PC-3 (cell line): Measurements from ENCODE around the gene ZG16. TPM values are rescaled to one million over a fixed set of nuclear protein-coding genes. Genes with fewer than 3 reads are reported as not detected.

Experiments
- ATAC-seq: fragments of 200-7000 bp; cut with Tn5 transposase; 2 replicates; pipeline ENCODE4 v1.9.1; 2020; ENCODE audit warnings: mild to moderate bottlenecking, moderate library complexity
- BruUV-seq: library from RNA; stranded (reverse); fragments of 400-500 nt; replicated peaks from 2 replicates; lab custom pipeline; 2021; lab: Mats Ljungman, UMichigan
- CTCF ChIA-PET: fragments of 300-600 bp; sonication (Branson Sonifier 250); formaldehyde crosslinking; loops from one replicate; lab custom pipeline; 2022; ENCODE audit warnings: antibody characterized with exemption; lab: Charles Lee
- POLR2A ChIA-PET: fragments of 300-600 bp; sonication (Branson Sonifier 250); formaldehyde crosslinking; loops from one replicate; lab custom pipeline; 2022; ENCODE audit warnings: antibody characterized with exemption; ENCODE audit not compliant: unreplicated experiment; lab: Charles Lee
- DNase-seq: peaks from one replicate; pipeline ENCODE4 v3.0.0-alpha.2; 2015
- H2AFZ ChIP-seq: fragments of 300-600 bp; sonication (generic); 2 replicates; pipeline ENCODE4 v1.6.0; 2016; ENCODE audit warnings: antibody characterized with exemption, low read length
- H3F3A ChIP-seq: fragments of 300-600 bp; sonication (generic); one replicate; pipeline ENCODE4 v1.6.0; 2017; ENCODE audit warnings: antibody characterized with exemption, low read length, control low read depth, mild to moderate bottlenecking; ENCODE audit not compliant: unreplicated experiment
- H3K27ac ChIP-seq: fragments of 300-600 bp; sonication (generic); 2 replicates; pipeline ENCODE4 v1.5.1; 2016; ENCODE audit warnings: mild to moderate bottlenecking, low read length
- H3K27me3 ChIP-seq: fragments of 300-600 bp; sonication (generic); 2 replicates; pipeline ENCODE4 v1.6.1; 2016; ENCODE audit warnings: low read length, mixed read lengths
- H3K36me3 ChIP-seq: fragments of 300-600 bp; sonication (generic); 2 replicates; pipeline ENCODE4 v1.6.1; 2016; ENCODE audit warnings: low read depth, mixed run types, low read length, mixed read lengths
- H3K4me1 ChIP-seq: fragments of 300-600 bp; sonication (generic); 2 replicates; pipeline ENCODE4 v1.5.1; 2016; ENCODE audit warnings: low read length; ENCODE audit not compliant: insufficient read depth
- H3K4me2 ChIP-seq: fragments of 300-600 bp; sonication (generic); 2 replicates; pipeline ENCODE4 v1.6.0; 2016; ENCODE audit warnings: low read length
- H3K4me3 ChIP-seq: fragments of 300-600 bp; sonication (generic); 2 replicates; pipeline ENCODE4 v1.5.1; 2016; ENCODE audit warnings: mild to moderate bottlenecking, low read length, mixed read lengths
- H3K79me2 ChIP-seq: fragments of 300-600 bp; sonication (generic); 2 replicates; pipeline ENCODE4 v1.6.1; 2017; ENCODE audit warnings: low read length, mixed read lengths
- H3K9ac ChIP-seq: fragments of 300-600 bp; sonication (generic); 2 replicates; pipeline ENCODE4 v1.6.0; 2016; ENCODE audit warnings: mild to moderate bottlenecking, low read length
- H3K9me2 ChIP-seq: fragments of 300-600 bp; sonication (generic); replicated peaks from 2 replicates; pipeline ENCODE4 v1.6.1; 2016; ENCODE audit warnings: mixed run types, low read length, mixed read lengths
- H3K9me3 ChIP-seq: fragments of 300-600 bp; sonication (generic); 2 replicates; pipeline ENCODE4 v1.6.1; 2016; ENCODE audit warnings: low read length, mixed read lengths
- H4K20me1 ChIP-seq: fragments of 300-600 bp; sonication (generic); 2 replicates; pipeline ENCODE4 v1.6.1; 2016; ENCODE audit warnings: low read length, mixed read lengths
- EZH2 ChIP-seq: fragments of 300-600 bp; sonication (generic); IDR thresholded peaks from one replicate; pipeline ENCODE4 v1.6.1; 2017; ENCODE audit warnings: antibody characterized with exemption, mild to moderate bottlenecking, low read length; ENCODE audit not compliant: unreplicated experiment
- EZH2phosphoT487 ChIP-seq: fragments of 300-600 bp; sonication (generic); IDR thresholded peaks from 2 replicates; pipeline ENCODE4 v1.6.1; 2018; ENCODE audit warnings: mild to moderate bottlenecking, antibody characterized with exemption, low read length, borderline replicate concordance
- intact Hi-C: fragments of 100-400 bp; cut with micrococcal nuclease; formaldehyde crosslinking; loops from 2 replicates; pipeline ENCODE4 v1.9.0; 2023
- total RNA-seq: library from RNA; depleted of rRNA; stranded (reverse); fragments of >200 nt; gene quantifications from 2 replicates; pipeline ENCODE4 v1.2.3, GENCODE V29; 2014
- TF ChIP-seq, protein P1 (sequence below): fragments of 300-600 bp; sonication (generic); conservative IDR thresholded peaks from 2 replicates; pipeline ENCODE4 v1.5.1; 2017; ENCODE audit warnings: antibody characterized with exemption, low read depth, mild to moderate bottlenecking, low read length

The ZG16 gene
- total RNA-seq, 1 experiment from 2014 or later: not detected

DNA sequence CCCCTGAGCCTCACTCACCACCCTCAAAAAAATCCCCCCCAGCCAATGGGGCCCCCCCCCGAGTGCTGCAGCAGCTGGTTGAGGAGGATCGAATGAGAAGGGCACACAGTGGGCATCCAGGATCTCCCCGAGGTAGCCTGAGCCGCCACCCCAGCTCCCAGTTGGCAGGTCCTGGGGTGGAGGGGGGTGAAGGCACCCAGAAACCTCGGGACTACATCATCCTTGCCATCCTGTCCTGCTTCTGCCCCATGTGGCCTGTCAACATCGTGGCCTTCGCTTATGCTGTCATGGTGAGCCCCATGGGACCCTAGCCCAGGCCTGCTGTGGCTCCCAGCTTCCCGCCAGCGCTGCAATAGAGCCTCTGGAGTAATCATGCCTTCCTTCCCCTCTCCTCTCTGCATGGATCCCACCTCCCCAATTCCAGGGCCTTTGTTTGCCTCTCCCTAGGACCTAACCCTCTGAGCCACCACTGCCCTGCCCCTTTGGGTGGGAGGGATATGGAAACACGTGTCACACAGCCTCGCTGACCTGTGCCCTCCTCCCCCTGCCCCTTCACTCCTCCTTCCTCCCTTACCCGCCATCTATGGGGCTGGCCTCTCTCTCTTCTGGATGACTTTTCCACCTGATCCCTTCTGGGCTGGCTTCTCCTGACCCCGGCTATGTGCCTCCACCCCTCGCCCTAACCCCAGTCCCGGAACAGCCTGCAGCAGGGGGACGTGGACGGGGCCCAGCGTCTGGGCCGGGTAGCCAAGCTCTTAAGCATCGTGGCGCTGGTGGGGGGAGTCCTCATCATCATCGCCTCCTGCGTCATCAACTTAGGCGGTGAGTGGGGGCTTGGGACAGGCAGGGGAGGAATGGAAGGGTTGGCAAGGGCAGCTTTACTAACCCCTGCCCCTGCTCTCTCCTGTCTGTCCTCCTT is 35.8 kb downstream of the ZG16 start:
- no peak for ATAC-seq
- DNase-seq: no peak
- Histone ChIP-seq H4K20me1 (no peaks in the 10 kb centered on the region), H3K9ac (no peak overlapping the region), H3K27me3 (no peaks in the 10 kb centered on the region), H3K4me1 (peaks cover 44% of the 10 kb centered on the region), H3K9me3 (no peaks in the 10 kb centered on the region), H3K27ac (no peak overlapping the region), H3K79me2 (peaks cover 40% of the 10 kb centered on the region), H3K4me3 (no peak overlapping the region), H3K4me2 (no peak overlapping the region), H3K9me2 (no peaks in the 10 kb centered on the region), H3F3A (peaks cover 3% of the 10 kb centered on the region), H2AFZ (no peak overlapping the region), H3K36me3 (no peaks in the 10 kb centered on the region; the same call in none of the 2 replicates)
- intact Hi-C loops: no loop called here
- CTCF ChIA-PET: no interaction called here
- BruUV-seq: no TSS peak
- TF ChIP-seq, protein P1, sequence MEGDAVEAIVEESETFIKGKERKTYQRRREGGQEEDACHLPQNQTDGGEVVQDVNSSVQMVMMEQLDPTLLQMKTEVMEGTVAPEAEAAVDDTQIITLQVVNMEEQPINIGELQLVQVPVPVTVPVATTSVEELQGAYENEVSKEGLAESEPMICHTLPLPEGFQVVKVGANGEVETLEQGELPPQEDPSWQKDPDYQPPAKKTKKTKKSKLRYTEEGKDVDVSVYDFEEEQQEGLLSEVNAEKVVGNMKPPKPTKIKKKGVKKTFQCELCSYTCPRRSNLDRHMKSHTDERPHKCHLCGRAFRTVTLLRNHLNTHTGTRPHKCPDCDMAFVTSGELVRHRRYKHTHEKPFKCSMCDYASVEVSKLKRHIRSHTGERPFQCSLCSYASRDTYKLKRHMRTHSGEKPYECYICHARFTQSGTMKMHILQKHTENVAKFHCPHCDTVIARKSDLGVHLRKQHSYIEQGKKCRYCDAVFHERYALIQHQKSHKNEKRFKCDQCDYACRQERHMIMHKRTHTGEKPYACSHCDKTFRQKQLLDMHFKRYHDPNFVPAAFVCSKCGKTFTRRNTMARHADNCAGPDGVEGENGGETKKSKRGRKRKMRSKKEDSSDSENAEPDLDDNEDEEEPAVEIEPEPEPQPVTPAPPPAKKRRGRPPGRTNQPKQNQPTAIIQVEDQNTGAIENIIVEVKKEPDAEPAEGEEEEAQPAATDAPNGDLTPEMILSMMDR: no peak
- no peak for TF ChIP-seq EZH2
- TF ChIP-seq EZH2phosphoT487: no peak
- POLR2A ChIA-PET: no interaction called here

DNA sequence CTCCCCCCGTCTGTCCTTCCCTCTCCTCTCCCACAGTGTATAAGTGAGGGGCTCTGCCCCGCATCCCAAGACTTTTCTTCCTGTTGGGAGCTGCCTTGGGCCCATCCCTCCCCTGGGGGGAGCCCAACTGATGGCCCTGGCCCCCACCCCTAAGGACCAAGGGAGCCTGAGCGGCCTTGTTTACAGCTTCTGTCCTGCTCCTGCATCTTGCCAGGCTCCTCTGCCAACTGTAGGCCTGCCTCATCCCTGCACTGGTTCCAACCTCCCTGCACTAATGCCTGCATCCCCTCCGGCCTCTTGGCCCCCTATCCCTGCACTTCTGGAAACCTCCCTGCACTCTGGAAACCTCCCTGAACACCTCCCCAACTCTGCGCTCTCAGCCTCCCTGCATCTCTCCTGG is 36.5 kb downstream of the ZG16 start:
- ATAC-seq: no peak
- POLR2A ChIA-PET: no interaction called here
- no peaks in the 10 kb centered on the region for H4K20me1 ChIP-seq
- peaks cover 3% of the 10 kb centered on the region for H3F3A ChIP-seq
- DNase-seq: no peak
- peaks cover 34% of the 10 kb centered on the region for H3K79me2 ChIP-seq
- H3K27me3 ChIP-seq: no peaks in the 10 kb centered on the region
- no peaks in the 10 kb centered on the region for H3K9me2 ChIP-seq
- H3K4me3 ChIP-seq: no peak overlapping the region
- no peak overlapping the region for H3K27ac ChIP-seq
- CTCF ChIA-PET: no interaction called here
- no TSS peak for BruUV-seq
- TF ChIP-seq EZH2phosphoT487: no peak
- no peak overlapping the region for H2AFZ ChIP-seq
- no peak overlapping the region for H3K4me2 ChIP-seq
- intact Hi-C loops: no loop called here
- H3K36me3 ChIP-seq: no peaks in the 10 kb centered on the region; the same call in none of the 2 replicates
- peaks cover 43% of the 10 kb centered on the region for H3K4me1 ChIP-seq
- no peak overlapping the region for H3K9ac ChIP-seq
- no peaks in the 10 kb centered on the region for H3K9me3 ChIP-seq

DNA sequence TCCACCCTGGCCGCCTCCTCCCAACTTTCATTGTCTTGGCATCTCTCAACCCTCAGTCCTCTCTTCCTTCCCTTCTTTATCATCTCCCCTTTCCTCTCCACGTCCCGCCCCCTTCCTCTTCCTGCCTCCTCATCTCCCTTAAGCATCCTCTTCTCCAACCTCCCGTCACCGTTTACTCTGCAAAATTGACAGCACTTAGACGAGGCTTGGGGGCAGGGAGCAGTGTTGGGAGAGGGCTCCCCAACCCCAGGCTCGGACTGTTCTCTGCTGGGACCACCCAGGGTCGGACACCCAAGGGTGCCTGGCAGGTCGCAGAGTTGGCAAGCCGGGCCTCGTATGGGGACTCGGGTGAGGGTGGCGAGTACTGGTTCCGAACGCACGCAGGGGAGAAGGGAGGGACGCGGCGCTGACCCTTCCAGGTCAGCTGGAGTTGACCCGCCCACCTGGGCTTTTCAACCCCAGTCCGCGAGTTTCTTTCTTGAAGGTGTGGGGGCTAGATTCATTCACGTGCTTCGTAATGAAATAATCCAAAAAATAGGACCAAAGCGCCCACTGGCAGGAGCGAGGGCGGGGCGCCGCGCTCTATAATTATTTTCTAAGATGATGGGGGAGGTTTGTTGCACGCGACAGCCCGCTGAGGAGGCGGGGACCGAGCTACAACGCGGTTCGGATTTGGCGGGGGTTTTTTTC is 37.1 kb downstream of the ZG16 start:
- TF ChIP-seq, protein P1: no peak
- no peak for TF ChIP-seq EZH2
- no peak for TF ChIP-seq EZH2phosphoT487
- ATAC-seq (no peak), DNase-seq (no peak)
- POLR2A ChIA-PET: interaction anchor here (0.7 kb wide), 1 partner anchor 14 kb away, joined by 4 read pairs; no protein-coding TSS in a partner anchor
- peak overlapping the region; percentile 95 for H3K4me3 ChIP-seq
- peak overlapping the region; percentile 90 for H3K9ac ChIP-seq
- H3K4me2 ChIP-seq: peak overlapping the region; percentile 96
- TSS peak; percentile 17 for BruUV-seq
- intact Hi-C loops: loop anchor here (5.0 kb wide), 2 partner anchors 47 to 207 kb away; partner anchors contain the start of genes C16orf92 and CDIPT
- peaks cover 44% of the 10 kb centered on the region for H3K4me1 ChIP-seq
- no peaks in the 10 kb centered on the region for H3K9me3 ChIP-seq
- no peaks in the 10 kb centered on the region; the same call in none of the 2 replicates for H3K36me3 ChIP-seq
- no peaks in the 10 kb centered on the region for H4K20me1 ChIP-seq
- H3K27me3 ChIP-seq: no peaks in the 10 kb centered on the region
- H3K27ac ChIP-seq: peak overlapping the region; percentile 70
- no peaks in the 10 kb centered on the region for H3K9me2 ChIP-seq
- CTCF ChIA-PET: interaction anchor here (0.6 to 1.0 kb wide), 5 partner anchors 7 to 115 kb away, joined by 3 to 9 read pairs (median 5); partner anchors contain the start of genes KCTD13 and KIF22
- H3F3A ChIP-seq: peaks cover 3% of the 10 kb centered on the region
- peaks cover 30% of the 10 kb centered on the region for H3K79me2 ChIP-seq
- H2AFZ ChIP-seq: peak overlapping the region; percentile 89
